Neutrophil (primary cell): Measurements from ENCODE around the gene YWHAQ.

Source experiments
- H3K27ac ChIP-seq: fragments of 200-600 bp; sonication (generic); 2 replicates; pipeline ENCODE4 v1.5.1; 2016; ENCODE audit warnings: mild to moderate bottlenecking, moderate library complexity
- H3K27me3 ChIP-seq: fragments of 200-600 bp; sonication (generic); 2 replicates; pipeline ENCODE4 v1.6.0; 2016; ENCODE audit warnings: mild to moderate bottlenecking
- H3K36me3 ChIP-seq: fragments of 200-600 bp; sonication (generic); 2 replicates; pipeline ENCODE4 v1.5.1; 2017
- H3K4me1 ChIP-seq, 2 experiments: fragments of 200-600 bp in 1 of 2; sonication (generic) in 1 of 2; 1 replicate in 1 of 2; 2 replicates in 1 of 2; pipeline versions ENCODE4 v1.5.1 to v1.6.1; 2013 to 2016; ENCODE audit warnings: low read depth in 1 of 2, low read length in 1 of 2, mild to moderate bottlenecking in 1 of 2, moderate library complexity in 1 of 2; ENCODE audit not compliant: control insufficient read depth in 1 of 2, insufficient read depth in 1 of 2
- H3K4me3 ChIP-seq, 2 experiments: fragments of 200-600 bp in 1 of 2; sonication (generic) in 1 of 2; 1 replicate in 1 of 2; 2 replicates in 1 of 2; pipeline ENCODE4 v1.5.1; 2013 to 2016; ENCODE audit warnings: low read depth in 1 of 2, low read length in 1 of 2, mild to moderate bottlenecking in 1 of 2, moderate library complexity in 1 of 2
- H3K9me3 ChIP-seq: fragments of 200-600 bp; sonication (generic); 2 replicates; pipeline ENCODE4 v1.5.1; 2016
- CTCF ChIP-seq: fragments of 200-600 bp; sonication (generic); IDR thresholded peaks from 2 replicates; pipeline ENCODE4 v1.5.1; 2016; ENCODE audit warnings: antibody characterized with exemption

YWHAQ gene

GRCh38 chr2:9674891-9675414 lies 44.2 kb upstream of the YWHAQ start:
- no peak for TF ChIP-seq CTCF
- no peaks in the 10 kb centered on the region for H3K4me1 ChIP-seq
- no peaks in the 10 kb centered on the region for H3K27me3 ChIP-seq
- H3K36me3 ChIP-seq: no peaks in the 10 kb centered on the region
- no peak overlapping the region for H3K4me3 ChIP-seq
- H3K27ac ChIP-seq: no peak overlapping the region
- H3K9me3 ChIP-seq: no peaks in the 10 kb centered on the region

- H3K4me1 ChIP-seq: no peaks in the 10 kb centered on the region
- TF ChIP-seq CTCF: no peak
Measured at GRCh38 chr2:9673914-9674481, 43.2 kb upstream of the YWHAQ start.

GRCh38 chr2:9668687-9669345 lies 38.0 kb upstream of the YWHAQ start:
- H3K27ac ChIP-seq: no peak overlapping the region
- no peak overlapping the region for H3K4me3 ChIP-seq
- no peaks in the 10 kb centered on the region for H3K9me3 ChIP-seq
- no peaks in the 10 kb centered on the region for H3K4me1 ChIP-seq
- peaks cover 3% of the 10 kb centered on the region for H3K27me3 ChIP-seq
- TF ChIP-seq CTCF: no peak
- no peaks in the 10 kb centered on the region for H3K36me3 ChIP-seq

More at GRCh38 chr2:9673914-9674481, 43.2 kb upstream of the YWHAQ start:
- no peaks in the 10 kb centered on the region for H3K9me3 ChIP-seq
- H3K27me3 ChIP-seq: no peaks in the 10 kb centered on the region
- no peak overlapping the region for H3K27ac ChIP-seq
- H3K4me3 ChIP-seq: no peak overlapping the region
- no peaks in the 10 kb centered on the region for H3K36me3 ChIP-seq

GRCh38 chr2:9667826-9668225 lies 37.0 kb upstream of the YWHAQ start:
- Histone ChIP-seq H3K4me3 (no peak overlapping the region), H3K36me3 (no peaks in the 10 kb centered on the region), H3K27me3 (peaks cover 7% of the 10 kb centered on the region), H3K27ac (no peak overlapping the region), H3K4me1 (no peaks in the 10 kb centered on the region), H3K9me3 (no peaks in the 10 kb centered on the region)
- TF ChIP-seq CTCF: no peak

GRCh38 chr2:9666306-9666705 lies 35.5 kb upstream of the YWHAQ start:
- Histone ChIP-seq H3K27me3 (peaks cover 7% of the 10 kb centered on the region), H3K4me1 (no peaks in the 10 kb centered on the region), H3K27ac (no peak overlapping the region), H3K36me3 (no peaks in the 10 kb centered on the region), H3K9me3 (no peaks in the 10 kb centered on the region), H3K4me3 (no peak overlapping the region)
- TF ChIP-seq CTCF: no peak
